K562 (cell line): ENCODE data around the gene LUC7L. TPM values are rescaled to one million over a fixed set of nuclear protein-coding genes. Genes with fewer than 3 reads are reported as not detected.

Experiments used
- CHD2 ChIP-seq: IDR thresholded peaks from 2 replicates; pipeline ENCODE4 v1.6.1; 2011; ENCODE audit warnings: low read depth, low read length
- FOXJ2 ChIP-seq: fragments of 200-800 bp; sonication (Bioruptor generic); IDR thresholded peaks from 2 replicates; pipeline ENCODE4 v1.6.1; 2016; ENCODE audit warnings: missing genetic modification characterization, missing compliant biosample characterization
- NEUROD1 ChIP-seq: fragments of 150-350 bp; IDR thresholded peaks from 2 replicates; pipeline ENCODE4 v1.6.1; 2014; ENCODE audit warnings: borderline replicate concordance, low read length, low read depth; ENCODE audit not compliant: partially characterized antibody
- NFYB ChIP-seq: IDR thresholded peaks from 2 replicates; pipeline ENCODE4 v1.6.1; 2011; ENCODE audit warnings: mild to moderate bottlenecking, moderate library complexity; ENCODE audit not compliant: insufficient read length; ENCODE audit errors: extremely low read depth
- PHB2 ChIP-seq: fragments of 450-650 bp; IDR thresholded peaks from 2 replicates; pipeline ENCODE4 v1.6.1; 2017; ENCODE audit warnings: low read depth
- SIN3A ChIP-seq, 2 experiments: fragments of 150-350 bp in 1 of 2; IDR thresholded peaks; 2 replicates each; pipeline ENCODE4 v1.6.1; 2011 to 2016; ENCODE audit warnings: borderline replicate concordance in 2 of 2, low read depth in 2 of 2, low read length in 2 of 2, mild to moderate bottlenecking in 2 of 2, moderate library complexity in 2 of 2; ENCODE audit not compliant: control insufficient read depth in 1 of 2
- SIX5 ChIP-seq, 2 experiments: IDR thresholded peaks; 2 replicates each; pipeline ENCODE4 v1.6.1; 2011; ENCODE audit warnings: low read length in 2 of 2, borderline replicate concordance in 1 of 2, low read depth in 1 of 2, mild to moderate bottlenecking in 1 of 2, moderate library complexity in 1 of 2; ENCODE audit not compliant: insufficient read depth in 1 of 2
- SMAD4 ChIP-seq: fragments of 250-450 bp; sonication (Bioruptor Pico); conservative IDR thresholded peaks from 2 replicates; pipeline ENCODE4 v1.8.0; 2021; ENCODE audit warnings: inconsistent platforms, mild to moderate bottlenecking, moderate library complexity
- SMARCB1 ChIP-seq: IDR thresholded peaks from 2 replicates; pipeline ENCODE4 v1.6.1; 2011; ENCODE audit warnings: improper control_type of control experiment, low read depth; ENCODE audit not compliant: insufficient read length
- TEAD4 ChIP-seq, 2 experiments: sonication (generic) in 1 of 2; formaldehyde crosslinking in 1 of 2; IDR thresholded peaks; 2 replicates each; pipeline versions ENCODE4 v1.6.1 to v1.8.0; 2012 to 2022; ENCODE audit warnings: borderline replicate concordance in 1 of 2, inconsistent platforms in 1 of 2, low read length in 1 of 2, mild to moderate bottlenecking in 1 of 2, missing genetic modification reagents in 1 of 2
- ZNF134 ChIP-seq: fragments of 250-450 bp; sonication (Bioruptor Pico); conservative IDR thresholded peaks from 2 replicates; pipeline ENCODE4 v1.4.0; 2020
- ZNF197 ChIP-seq: fragments of 200-800 bp; sonication (Bioruptor generic); IDR thresholded peaks from 2 replicates; pipeline ENCODE4 v1.6.1; 2016; ENCODE audit warnings: low read depth, missing genetic modification characterization, missing compliant biosample characterization
- ZNF253 ChIP-seq: fragments of 250-450 bp; sonication (Bioruptor Pico); conservative IDR thresholded peaks from 2 replicates; pipeline ENCODE4 v1.6.1; 2021; ENCODE audit warnings: mild to moderate bottlenecking
- polyA plus RNA-seq, 8 experiments: library from polyadenylated mRNA; depleted of rRNA in 4 of 8; stranded (reverse) in 5 of 8; unstranded in 3 of 8; fragments of >200 nt; fragmentation: Nextera tagmentation in 2 of 8; fragmentation: Illumina TruSeq in 1 of 8; extraction: Ambion mirVana in 2 of 8; extraction: Trizol in 1 of 8; gene quantifications; 2 replicates each; pipeline versions ENCODE4 v1.2.1 to v1.2.3, GENCODE V29; 2011 to 2014; ENCODE audit warnings: inconsistent platforms in 1 of 8, missing spikeins in 1 of 8
- total RNA-seq, 7 experiments: library from RNA; depleted of rRNA in 6 of 7; stranded (reverse); fragments of >200 nt in 6 of 7; fragmentation: Illumina TruSeq in 2 of 7; extraction: Trizol in 2 of 7; gene quantifications; 2 replicates each; pipeline versions ENCODE4 v1.2.1 to v1.2.3, GENCODE V29; 2011 to 2021; ENCODE audit warnings: low replicate concordance in 1 of 7
- TF ChIP-seq, protein P1 (sequence below), 2 experiments: fragments of 450-650 bp; IDR thresholded peaks; 2 replicates each; pipeline ENCODE4 v1.6.1; 2018; ENCODE audit warnings: mild to moderate bottlenecking in 2 of 2, low read depth in 1 of 2; ENCODE audit not compliant: partially characterized antibody in 2 of 2
- TF ChIP-seq, protein P2 (sequence below): fragments of 450-650 bp; IDR thresholded peaks from 2 replicates; pipeline ENCODE4 v1.7.1; 2018; ENCODE audit warnings: mild to moderate bottlenecking, low read depth; ENCODE audit not compliant: partially characterized antibody
- TF ChIP-seq, protein P3 (sequence below): sonication (generic); formaldehyde crosslinking; IDR thresholded peaks from 2 replicates; pipeline ENCODE4 v1.8.0; 2023; ENCODE audit warnings: mild to moderate bottlenecking, missing genetic modification reagents

The LUC7L gene
- total and polyA plus RNA-seq, 9 of the 15 experiments (the other 6 are each of a cell fraction or from before 2014, with no cell fraction given), result 1.7 to 93.3 (median 59.5) TPM

DNA sequence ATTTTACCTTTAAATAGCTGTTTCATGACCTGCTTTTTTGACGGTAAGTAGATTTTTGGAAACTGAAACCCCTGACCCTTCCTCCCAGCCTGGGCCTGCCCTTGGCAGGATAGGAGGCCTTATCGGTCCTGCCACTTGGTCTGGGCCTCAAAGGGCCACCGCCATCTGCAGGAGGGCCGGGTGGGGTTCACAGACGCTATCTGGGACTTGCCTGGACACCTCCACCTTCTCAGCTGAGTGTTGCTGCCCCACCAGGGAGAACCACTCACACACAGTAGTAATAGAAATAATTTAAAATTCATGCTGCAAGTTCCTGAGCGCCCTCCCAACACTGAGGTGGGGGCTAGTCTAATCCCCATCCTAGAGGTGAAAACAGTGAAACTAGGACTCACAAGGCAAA lies 86.2 kb downstream of the LUC7L start (continued):
- TF ChIP-seq, protein P1, sequence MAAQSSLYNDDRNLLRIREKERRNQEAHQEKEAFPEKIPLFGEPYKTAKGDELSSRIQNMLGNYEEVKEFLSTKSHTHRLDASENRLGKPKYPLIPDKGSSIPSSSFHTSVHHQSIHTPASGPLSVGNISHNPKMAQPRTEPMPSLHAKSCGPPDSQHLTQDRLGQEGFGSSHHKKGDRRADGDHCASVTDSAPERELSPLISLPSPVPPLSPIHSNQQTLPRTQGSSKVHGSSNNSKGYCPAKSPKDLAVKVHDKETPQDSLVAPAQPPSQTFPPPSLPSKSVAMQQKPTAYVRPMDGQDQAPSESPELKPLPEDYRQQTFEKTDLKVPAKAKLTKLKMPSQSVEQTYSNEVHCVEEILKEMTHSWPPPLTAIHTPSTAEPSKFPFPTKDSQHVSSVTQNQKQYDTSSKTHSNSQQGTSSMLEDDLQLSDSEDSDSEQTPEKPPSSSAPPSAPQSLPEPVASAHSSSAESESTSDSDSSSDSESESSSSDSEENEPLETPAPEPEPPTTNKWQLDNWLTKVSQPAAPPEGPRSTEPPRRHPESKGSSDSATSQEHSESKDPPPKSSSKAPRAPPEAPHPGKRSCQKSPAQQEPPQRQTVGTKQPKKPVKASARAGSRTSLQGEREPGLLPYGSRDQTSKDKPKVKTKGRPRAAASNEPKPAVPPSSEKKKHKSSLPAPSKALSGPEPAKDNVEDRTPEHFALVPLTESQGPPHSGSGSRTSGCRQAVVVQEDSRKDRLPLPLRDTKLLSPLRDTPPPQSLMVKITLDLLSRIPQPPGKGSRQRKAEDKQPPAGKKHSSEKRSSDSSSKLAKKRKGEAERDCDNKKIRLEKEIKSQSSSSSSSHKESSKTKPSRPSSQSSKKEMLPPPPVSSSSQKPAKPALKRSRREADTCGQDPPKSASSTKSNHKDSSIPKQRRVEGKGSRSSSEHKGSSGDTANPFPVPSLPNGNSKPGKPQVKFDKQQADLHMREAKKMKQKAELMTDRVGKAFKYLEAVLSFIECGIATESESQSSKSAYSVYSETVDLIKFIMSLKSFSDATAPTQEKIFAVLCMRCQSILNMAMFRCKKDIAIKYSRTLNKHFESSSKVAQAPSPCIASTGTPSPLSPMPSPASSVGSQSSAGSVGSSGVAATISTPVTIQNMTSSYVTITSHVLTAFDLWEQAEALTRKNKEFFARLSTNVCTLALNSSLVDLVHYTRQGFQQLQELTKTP (IDR thresholded peaks at IDR 0.05; ENCODE audit: low read depth in 1 of 2, partially characterized antibody in 2 of 2), result peak in 1 of 2 experiments; percentile 14
- TF ChIP-seq, protein P2, sequence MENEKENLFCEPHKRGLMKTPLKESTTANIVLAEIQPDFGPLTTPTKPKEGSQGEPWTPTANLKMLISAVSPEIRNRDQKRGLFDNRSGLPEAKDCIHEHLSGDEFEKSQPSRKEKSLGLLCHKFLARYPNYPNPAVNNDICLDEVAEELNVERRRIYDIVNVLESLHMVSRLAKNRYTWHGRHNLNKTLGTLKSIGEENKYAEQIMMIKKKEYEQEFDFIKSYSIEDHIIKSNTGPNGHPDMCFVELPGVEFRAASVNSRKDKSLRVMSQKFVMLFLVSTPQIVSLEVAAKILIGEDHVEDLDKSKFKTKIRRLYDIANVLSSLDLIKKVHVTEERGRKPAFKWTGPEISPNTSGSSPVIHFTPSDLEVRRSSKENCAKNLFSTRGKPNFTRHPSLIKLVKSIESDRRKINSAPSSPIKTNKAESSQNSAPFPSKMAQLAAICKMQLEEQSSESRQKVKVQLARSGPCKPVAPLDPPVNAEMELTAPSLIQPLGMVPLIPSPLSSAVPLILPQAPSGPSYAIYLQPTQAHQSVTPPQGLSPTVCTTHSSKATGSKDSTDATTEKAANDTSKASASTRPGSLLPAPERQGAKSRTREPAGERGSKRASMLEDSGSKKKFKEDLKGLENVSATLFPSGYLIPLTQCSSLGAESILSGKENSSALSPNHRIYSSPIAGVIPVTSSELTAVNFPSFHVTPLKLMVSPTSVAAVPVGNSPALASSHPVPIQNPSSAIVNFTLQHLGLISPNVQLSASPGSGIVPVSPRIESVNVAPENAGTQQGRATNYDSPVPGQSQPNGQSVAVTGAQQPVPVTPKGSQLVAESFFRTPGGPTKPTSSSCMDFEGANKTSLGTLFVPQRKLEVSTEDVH, result no peak
- TF ChIP-seq ZNF197 (CRISPR knock-in tag) (peak; percentile 4; the same call in 1 of the 2 replicates), FOXJ2 (tag) (no peak), PHB2 (peak; percentile 72; the same call in 1 of the 2 replicates), SIN3A (IDR thresholded peaks at IDR 0.05; ENCODE audit: borderline replicate concordance in 2 of 2, control insufficient read depth in 1 of 2, low read depth in 2 of 2, low read length in 2 of 2) (no peak), CHD2 (no peak; the same call in 1 of the 2 replicates), ZNF253 (CRISPR knock-in tag) (no peak), SIX5 (IDR thresholded peaks at IDR 0.05; ENCODE audit: borderline replicate concordance in 1 of 2, insufficient read depth in 1 of 2, low read depth in 1 of 2, low read length in 2 of 2) (no peak), NFYB (no peak), ZNF134 (CRISPR knock-in tag) (0 out of 2 replicates have a peak, but pooled peaks have one; percentile 25), NEUROD1 (peak; percentile 67), SMARCB1 (no peak), TEAD4 (IDR thresholded peaks at IDR 0.05; ENCODE audit: low read length) (peak; percentile 95), TEAD4 (CRISPR knock-in tag; IDR thresholded peaks at IDR 0.05; ENCODE audit: borderline replicate concordance) (no peak), SMAD4 (peak; percentile 85)
- TF ChIP-seq, protein P3, sequence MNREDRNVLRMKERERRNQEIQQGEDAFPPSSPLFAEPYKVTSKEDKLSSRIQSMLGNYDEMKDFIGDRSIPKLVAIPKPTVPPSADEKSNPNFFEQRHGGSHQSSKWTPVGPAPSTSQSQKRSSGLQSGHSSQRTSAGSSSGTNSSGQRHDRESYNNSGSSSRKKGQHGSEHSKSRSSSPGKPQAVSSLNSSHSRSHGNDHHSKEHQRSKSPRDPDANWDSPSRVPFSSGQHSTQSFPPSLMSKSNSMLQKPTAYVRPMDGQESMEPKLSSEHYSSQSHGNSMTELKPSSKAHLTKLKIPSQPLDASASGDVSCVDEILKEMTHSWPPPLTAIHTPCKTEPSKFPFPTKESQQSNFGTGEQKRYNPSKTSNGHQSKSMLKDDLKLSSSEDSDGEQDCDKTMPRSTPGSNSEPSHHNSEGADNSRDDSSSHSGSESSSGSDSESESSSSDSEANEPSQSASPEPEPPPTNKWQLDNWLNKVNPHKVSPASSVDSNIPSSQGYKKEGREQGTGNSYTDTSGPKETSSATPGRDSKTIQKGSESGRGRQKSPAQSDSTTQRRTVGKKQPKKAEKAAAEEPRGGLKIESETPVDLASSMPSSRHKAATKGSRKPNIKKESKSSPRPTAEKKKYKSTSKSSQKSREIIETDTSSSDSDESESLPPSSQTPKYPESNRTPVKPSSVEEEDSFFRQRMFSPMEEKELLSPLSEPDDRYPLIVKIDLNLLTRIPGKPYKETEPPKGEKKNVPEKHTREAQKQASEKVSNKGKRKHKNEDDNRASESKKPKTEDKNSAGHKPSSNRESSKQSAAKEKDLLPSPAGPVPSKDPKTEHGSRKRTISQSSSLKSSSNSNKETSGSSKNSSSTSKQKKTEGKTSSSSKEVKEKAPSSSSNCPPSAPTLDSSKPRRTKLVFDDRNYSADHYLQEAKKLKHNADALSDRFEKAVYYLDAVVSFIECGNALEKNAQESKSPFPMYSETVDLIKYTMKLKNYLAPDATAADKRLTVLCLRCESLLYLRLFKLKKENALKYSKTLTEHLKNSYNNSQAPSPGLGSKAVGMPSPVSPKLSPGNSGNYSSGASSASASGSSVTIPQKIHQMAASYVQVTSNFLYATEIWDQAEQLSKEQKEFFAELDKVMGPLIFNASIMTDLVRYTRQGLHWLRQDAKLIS (CRISPR knock-in tag), result peak; percentile 63; the same call in 1 of the 2 replicates
